Anterior cingulate cortex (tissue), 58 donors: Measurements from ENCODE around the gene DCST2.
A peak's percentile ranks its signal among the peaks of the same experiment; 100 is the strongest.

ENCODE experiments used
- DNase-seq, 58 donors: peaks; one replicate each; lab custom pipeline; 2025; lab: John Stamatoyannopoulos, UW

Gene DCST2

GRCh38 chr1:155051777-155052398 lies 18.3 kb upstream of the DCST2 start:
- peak in 44 of 58 donors; percentile 4 to 63 (median 41) for DNase-seq

- DNase-seq = peak in 4 of 58 donors; percentile 40 to 63 (median 56)
Observed at GRCh38 chr1:155051342-155051776, 17.8 kb upstream of the DCST2 start.

- peak in 55 of 58 donors; percentile 21 to 83 (median 72) for DNase-seq
Observed at GRCh38 chr1:155050560-155051341, 17.2 kb upstream of the DCST2 start, which contains the start of gene ADAM15. Gene ADAM15, plus strand, starts transcription at chr1:155051316. Its CDS starts 71 bp downstream, at chr1:155051387.

GRCh38 chr1:155049651-155050559 lies 16.3 kb upstream of the DCST2 start:
- DNase-seq = peak in 2 of 58 donors; percentile 24 to 49

GRCh38 chr1:155048449-155049334 lies 15.1 kb upstream of the DCST2 start:
- DNase-seq = no peak

- peak in 51 of 58 donors; percentile 2 to 78 (median 49) for DNase-seq
Observed at GRCh38 chr1:155044812-155045657, 11.5 kb upstream of the DCST2 start.

GRCh38 chr1:155044365-155044764 lies 10.8 kb upstream of the DCST2 start:
- no peak for DNase-seq

GRCh38 chr1:155043793-155044192 lies 10.2 kb upstream of the DCST2 start:
- DNase-seq = no peak

GRCh38 chr1:155043301-155043702 lies 9.7 kb upstream of the DCST2 start:
- no peak for DNase-seq

GRCh38 chr1:155042789-155043188 lies 9.2 kb upstream of the DCST2 start:
- no peak for DNase-seq

- DNase-seq = no peak
Observed at GRCh38 chr1:155040358-155041093, 6.9 kb upstream of the DCST2 start.

- no peak for DNase-seq
Observed at GRCh38 chr1:155039308-155039669, 5.7 kb upstream of the DCST2 start.

GRCh38 chr1:155038602-155039307 lies 5.2 kb upstream of the DCST2 start:
- no peak for DNase-seq

- DNase-seq = no peak
Observed at GRCh38 chr1:155037851-155038441, 4.4 kb upstream of the DCST2 start.

GRCh38 chr1:155037043-155037442 lies 3.5 kb upstream of the DCST2 start:
- DNase-seq = no peak

GRCh38 chr1:155035936-155036335 lies 2.4 kb upstream of the DCST2 start:
- DNase-seq = no peak
